ENCODE data around the gene SPSB4. TPM values are rescaled to one million over a fixed set of nuclear protein-coding genes. Genes with fewer than 3 reads are reported as not detected.

Gene SPSB4
- total RNA-seq (1 to 10 TPM in 2 of 4 donors, under 1 TPM in 2; 0.16 to 1.4 (median 0.67) TPM), polyA plus RNA-seq (under 1 TPM in 2 of 3 donors, not detected in 1; 0.10 to 0.60 TPM)

- Histone ChIP-seq H3K27me3 (peaks cover 9 to 55% (median 44%) of the 10 kb centered on the region in 3 donors), H3K27ac (peak within 1 kb of the TSS in 3 of 4 donors; percentile 10 to 37 (median 10)), H3K4me3 (peak within 1 kb of the TSS; percentile 1 to 57 (median 44)), H3K9me3 (no peaks in the 10 kb centered on the region), H3K36me3 (no peaks in the 10 kb centered on the region), H3K4me1 (peaks cover 0 to 28% (median 26%) of the 10 kb centered on the region in 4 donors)
- DNase-seq: peak; percentile 77
- no peak for TF ChIP-seq POLR2AphosphoS5 (IDR thresholded peaks at IDR 0.05)
- no peak for TF ChIP-seq POLR2A (IDR thresholded peaks at IDR 0.05)
- no peak for TF ChIP-seq EP300 (IDR thresholded peaks at IDR 0.05)
- peak in 1 of 4 experiments; percentile 21 for TF ChIP-seq CTCF (IDR thresholded peaks at IDR 0.05)
- intact Hi-C loops (cut with DNase I): no loop called here
- WGBS, 2 donors: 3 to 4% methylated on average over 68 of the region's 68 CpGs
Measured at GRCh38 chr3:141050576-141051442, at the start of gene SPSB4. Gene SPSB4 (plus strand): TSS chr3:141051347. CDS start chr3:141066105, 14,758 bp downstream.

GRCh38 chr3:141006344-141006743 is 44.8 kb upstream of the SPSB4 start:
- Histone ChIP-seq H3K27me3 (no peaks in the 10 kb centered on the region), H3K36me3 (no peaks in the 10 kb centered on the region), H3K4me1 (no peaks in the 10 kb centered on the region), H3K4me3 (no peak overlapping the region), H3K27ac (no peak overlapping the region), H3K9me3 (no peaks in the 10 kb centered on the region)
- TF ChIP-seq CTCF (IDR thresholded peaks at IDR 0.05) (no peak), POLR2A (IDR thresholded peaks at IDR 0.05) (no peak), EP300 (IDR thresholded peaks at IDR 0.05) (no peak), POLR2AphosphoS5 (IDR thresholded peaks at IDR 0.05) (no peak)
- DNase-seq: no peak
- 86 to 95% methylated on average over 1 of the region's 1 CpG for WGBS, 2 donors
- intact Hi-C loops (cut with DNase I): no loop called here

GRCh38 chr3:141009496-141009895 is 41.7 kb upstream of the SPSB4 start:
- Histone ChIP-seq H3K4me3 (no peak overlapping the region), H3K4me1 (no peaks in the 10 kb centered on the region), H3K27me3 (no peaks in the 10 kb centered on the region), H3K9me3 (no peaks in the 10 kb centered on the region), H3K36me3 (no peaks in the 10 kb centered on the region), H3K27ac (no peak overlapping the region)
- WGBS, 2 donors: 61 to 68% methylated on average over 3 of the region's 3 CpGs
- no peak for DNase-seq
- no peak for TF ChIP-seq CTCF (IDR thresholded peaks at IDR 0.05)
- no peak for TF ChIP-seq POLR2A (IDR thresholded peaks at IDR 0.05)
- no peak for TF ChIP-seq POLR2AphosphoS5 (IDR thresholded peaks at IDR 0.05)
- no peak for TF ChIP-seq EP300 (IDR thresholded peaks at IDR 0.05)
- intact Hi-C loops (cut with DNase I): no loop called here

GRCh38 chr3:141011232-141011996 is 39.7 kb upstream of the SPSB4 start:
- Histone ChIP-seq H3K9me3 (no peaks in the 10 kb centered on the region), H3K27ac (no peak overlapping the region), H3K4me3 (no peak overlapping the region), H3K27me3 (no peaks in the 10 kb centered on the region), H3K36me3 (no peaks in the 10 kb centered on the region), H3K4me1 (no peaks in the 10 kb centered on the region)
- WGBS, 2 donors: 16 to 20% methylated on average over 13 of the region's 13 CpGs
- TF ChIP-seq EP300 (IDR thresholded peaks at IDR 0.05) (no peak), CTCF (IDR thresholded peaks at IDR 0.05) (peak; percentile 51 to 77 (median 62))
- intact Hi-C loops (cut with DNase I): loop anchor here (2.0 kb wide), 2 partner anchors 95 to 181 kb away; no protein-coding TSS in a partner anchor
- peak; percentile 88 for DNase-seq
